HepG2 (cell line): ENCODE results near the gene CCDC85C. TPM values are rescaled to one million over a fixed set of nuclear protein-coding genes. Genes with fewer than 3 reads are reported as not detected.

Experiments used
- ARNT2 ChIP-seq: sonication (generic); formaldehyde crosslinking; IDR thresholded peaks from 2 replicates; pipeline ENCODE4 v1.8.0; 2022; ENCODE audit warnings: mild to moderate bottlenecking, low read depth, missing genetic modification reagents, moderate library complexity
- CSRNP1 ChIP-seq: sonication (generic); formaldehyde crosslinking; IDR thresholded peaks from 2 replicates; pipeline ENCODE4 v1.8.1; 2023; ENCODE audit warnings: mild to moderate bottlenecking, missing genetic modification reagents
- ELK4 ChIP-seq: sonication (generic); formaldehyde crosslinking; IDR thresholded peaks from 2 replicates; pipeline ENCODE4 v1.9.0; 2021; ENCODE audit warnings: missing genetic modification reagents, borderline replicate concordance
- EZH2 ChIP-seq: conservative IDR thresholded peaks from 2 replicates; pipeline ENCODE4 v1.6.1; 2012; ENCODE audit warnings: mild to moderate bottlenecking, low read depth, low read length, moderate library complexity
- FOSL1 ChIP-seq: sonication (generic); formaldehyde crosslinking; IDR thresholded peaks from 2 replicates; pipeline ENCODE4 v1.9.0; 2021; ENCODE audit warnings: missing genetic modification reagents, borderline replicate concordance
- IRF1 ChIP-seq: sonication (generic); formaldehyde crosslinking; IDR thresholded peaks from 2 replicates; pipeline ENCODE4 v1.4.0; 2020; ENCODE audit warnings: low read depth, mild to moderate bottlenecking, missing genetic modification reagents
- ISL2 ChIP-seq: sonication (generic); formaldehyde crosslinking; IDR thresholded peaks from 2 replicates; pipeline ENCODE4 v1.5.0; 2020; ENCODE audit warnings: missing genetic modification reagents
- MLXIP ChIP-seq: sonication (generic); formaldehyde crosslinking; IDR thresholded peaks from 2 replicates; pipeline ENCODE4 v1.9.0; 2021; ENCODE audit warnings: missing genetic modification reagents, borderline replicate concordance
- PRMT3 ChIP-seq: sonication (generic); formaldehyde crosslinking; IDR thresholded peaks from 2 replicates; pipeline ENCODE4 v1.8.1; 2022; ENCODE audit warnings: low read depth, mild to moderate bottlenecking, moderate library complexity, missing genetic modification reagents, borderline replicate concordance
- RCOR2 ChIP-seq: IDR thresholded peaks from 2 replicates; pipeline ENCODE4 v1.6.1; 2016; ENCODE audit warnings: missing biosample characterization, missing genetic modification reagents
- ZBTB2 ChIP-seq: sonication (generic); formaldehyde crosslinking; IDR thresholded peaks from 2 replicates; pipeline ENCODE4 v1.8.0; 2022; ENCODE audit warnings: low read depth, missing genetic modification reagents
- ZFP36L2 ChIP-seq: sonication (generic); formaldehyde crosslinking; IDR thresholded peaks from 2 replicates; pipeline ENCODE4 v1.4.0; 2020; ENCODE audit warnings: missing genetic modification reagents
- ZHX1 ChIP-seq: sonication (generic); formaldehyde crosslinking; IDR thresholded peaks from 2 replicates; pipeline ENCODE4 v1.8.1; 2022; ENCODE audit warnings: low read depth, mild to moderate bottlenecking, missing genetic modification reagents
- ZNF253 ChIP-seq: sonication (generic); formaldehyde crosslinking; IDR thresholded peaks from 2 replicates; pipeline ENCODE4 v1.8.0; 2022; ENCODE audit warnings: mild to moderate bottlenecking, missing genetic modification reagents, borderline replicate concordance
- ZNF501 ChIP-seq: sonication (generic); formaldehyde crosslinking; IDR thresholded peaks from 2 replicates; pipeline ENCODE4 v1.5.1; 2020; ENCODE audit warnings: mild to moderate bottlenecking, moderate library complexity, missing genetic modification reagents
- ZNF589 ChIP-seq: sonication (generic); formaldehyde crosslinking; conservative IDR thresholded peaks from 2 replicates; pipeline ENCODE4 v1.8.0; 2022; ENCODE audit warnings: mild to moderate bottlenecking, moderate library complexity, missing genetic modification reagents
- ZNF776 ChIP-seq: sonication (generic); formaldehyde crosslinking; IDR thresholded peaks from 2 replicates; pipeline ENCODE4 v1.4.0; 2020; ENCODE audit warnings: mild to moderate bottlenecking, missing genetic modification reagents
- polyA plus RNA-seq, 8 experiments: library from polyadenylated mRNA; depleted of rRNA in 3 of 8; stranded (reverse) in 7 of 8; unstranded in 1 of 8; fragments of >200 nt; fragmentation: Illumina TruSeq in 4 of 8; extraction: Trizol in 4 of 8; gene quantifications; 2 replicates each; pipeline versions ENCODE4 v1.2.1 to v1.2.3, GENCODE V29; 2011 to 2016; ENCODE audit warnings: low read depth in 4 of 8, missing spikeins in 1 of 8, mixed read lengths in 1 of 8; ENCODE audit not compliant: insufficient read depth in 1 of 8
- total RNA-seq, 5 experiments: library from RNA; depleted of rRNA; stranded (reverse); fragments of >200 nt; fragmentation: Illumina TruSeq; extraction: Trizol; gene quantifications; 2 replicates each; pipeline ENCODE4 v1.2.3, GENCODE V29; 2016; ENCODE audit warnings: low read depth in 1 of 5

The CCDC85C gene
- total and polyA plus RNA-seq, 2 of the 13 experiments (the other 11 are each of a cell fraction or from before 2014, with no cell fraction given) = 18.8 to 43.8 TPM

- TF ChIP-seq MLXIP (CRISPR knock-in tag) = no peak
- no peak for TF ChIP-seq ZFP36L2
- TF ChIP-seq RCOR2 (CRISPR knock-in tag) = peak; percentile 88; the same call in 1 of the 2 replicates
- no peak for TF ChIP-seq IRF1
- no peak for TF ChIP-seq ZNF589
- no peak for TF ChIP-seq ZNF253 (CRISPR knock-in tag)
- no peak for TF ChIP-seq ZBTB2 (CRISPR knock-in tag)
- no peak for TF ChIP-seq ARNT2 (CRISPR knock-in tag)
- TF ChIP-seq ISL2 (CRISPR knock-in tag) = no peak
- TF ChIP-seq ELK4 (CRISPR knock-in tag) = no peak
- TF ChIP-seq CSRNP1 (CRISPR knock-in tag) = no peak
- no peak for TF ChIP-seq ZNF501 (CRISPR knock-in tag)
- TF ChIP-seq EZH2 = no peak
- no peak for TF ChIP-seq FOSL1
- no peak for TF ChIP-seq ZNF776 (CRISPR knock-in tag)
- TF ChIP-seq ZHX1 (CRISPR knock-in tag) = 0 out of 2 replicates have a peak, but pooled peaks have one; percentile 21
- no peak for TF ChIP-seq PRMT3 (CRISPR knock-in tag)
Measured at GRCh38 chr14:99549684-99550083, 54.3 kb downstream of the CCDC85C start (continued).
